ENCODE data around the gene REXO5. TPM values are rescaled to one million over a fixed set of nuclear protein-coding genes. Genes with fewer than 3 reads are reported as not detected.

REXO5 gene
- total and polyA plus RNA-seq, 2 of the 13 experiments (the other 11 are each of a cell fraction or from before 2014, with no cell fraction given): 5.9 to 13.1 TPM

DNA sequence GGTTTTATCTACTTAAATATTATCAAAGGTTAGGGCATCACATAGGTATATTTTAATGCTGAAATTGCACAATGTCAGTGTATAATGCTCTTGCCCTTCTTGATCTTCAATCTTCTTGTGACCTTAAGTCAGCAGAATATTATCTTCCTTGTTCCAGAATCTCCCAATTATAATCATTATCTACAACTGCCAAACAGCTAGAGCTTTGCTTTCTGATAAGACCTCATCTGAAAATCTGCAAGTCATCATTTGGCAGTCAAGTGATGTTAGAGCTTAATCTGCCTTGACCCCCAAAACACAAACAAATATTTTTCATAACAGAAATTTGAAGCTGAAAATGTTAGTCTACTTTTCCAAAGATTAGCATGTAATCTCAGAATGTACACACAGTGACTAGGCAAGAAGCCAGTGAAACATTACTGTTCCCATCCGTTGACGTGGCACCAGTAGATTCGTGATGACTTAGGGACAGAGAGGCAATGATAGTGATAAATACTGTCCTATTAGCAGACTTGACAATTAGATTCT, 19.8 kb downstream of the REXO5 start:
- H3K9me3 ChIP-seq (ENCODE audit: low read length): no peaks in the 10 kb centered on the region
- DNase-seq (ENCODE audit: low spot score) (no peak), ATAC-seq (no peak), FAIRE-seq (no peak)
- no peak overlapping the region for H3K4me2 ChIP-seq (ENCODE audit: low read depth, low read length)
- no peaks in the 10 kb centered on the region for H3K79me2 ChIP-seq (ENCODE audit: insufficient read depth, low read length)
- H3K27ac ChIP-seq (ENCODE audit: extremely low read length, insufficient read depth, low read length): no peak overlapping the region
- no peak overlapping the region for H2AFZ ChIP-seq (ENCODE audit: low read length)
- no peak overlapping the region for H3K4me3 ChIP-seq (replicated peaks in 1 of 3; ENCODE audit: insufficient read depth in 1 of 3, low read depth in 2 of 3, low read length in 3 of 3)
- BruUV-seq (replicated peaks): no TSS peak
- intact Hi-C loops (cut with micrococcal nuclease; ENCODE audit: unreplicated experiment): no loop called here
- no peaks in the 10 kb centered on the region for H4K20me1 ChIP-seq (ENCODE audit: insufficient read depth, low read length)
- POLR2A ChIA-PET: interaction anchor here (0.9 kb wide), 1 partner anchor 20 kb away, joined by 3 read pairs; the partner anchor contains the start of genes ERI2 and REXO5
- WGBS (ENCODE audit: low lambda C conversion rate): 94% methylated on average over 3 of the region's 3 CpGs
- no peaks in the 10 kb centered on the region for H3K4me1 ChIP-seq (ENCODE audit: insufficient read depth, low read length)
- no peaks in the 10 kb centered on the region for H3K27me3 ChIP-seq (ENCODE audit: control insufficient read depth in 1 of 2, insufficient read depth in 2 of 2, low read length in 2 of 2)
- in situ Hi-C loops (cut with HindIII; ENCODE audit: extremely low pct_ligation_motif_present, low pct_unique_long_range_greater_than_20kb): no loop called here
- peak; percentile 90 for TF ChIP-seq NFE2L2 (IDR thresholded peaks at IDR 0.05; ENCODE audit: low read length)
- TF ChIP-seq ZNF224 (CRISPR knock-in tag; IDR thresholded peaks at IDR 0.05): no peak
- TF ChIP-seq MYC (CRISPR knock-in tag; IDR thresholded peaks at IDR 0.05; ENCODE audit: borderline replicate concordance): no peak
- no peak for TF ChIP-seq TCF7L2 (IDR thresholded peaks at IDR 0.05; ENCODE audit: low read depth, low read length)
- TF ChIP-seq RBFOX2 (IDR thresholded peaks at IDR 0.05; ENCODE audit: low read depth, low read length): no peak
- TF ChIP-seq THAP11 (CRISPR knock-in tag; IDR thresholded peaks at IDR 0.05): no peak
- TF ChIP-seq MAFF (IDR thresholded peaks at IDR 0.05; ENCODE audit: low read depth, low read length): peak; percentile 75
- TF ChIP-seq CREM (IDR thresholded peaks at IDR 0.05): no peak
- no peak for TF ChIP-seq CREM (CRISPR knock-in tag; IDR thresholded peaks at IDR 0.05)
- no peak for TF ChIP-seq ZFP36 (IDR thresholded peaks at IDR 0.05; ENCODE audit: borderline replicate concordance, low read depth, low read length, partially characterized antibody)
- peak; percentile 70 to 87 for TF ChIP-seq MAFK (conservative IDR thresholded peaks at IDR 0.05 in 1 of 2, IDR thresholded peaks at IDR 0.05 in 1 of 2; ENCODE audit: low read length in 2 of 2)
- no peak for TF ChIP-seq CCDC6 (CRISPR knock-in tag; IDR thresholded peaks at IDR 0.05)
- peaks cover 6 to 47% of the 10 kb centered on the region in 2 experiments for H3K36me3 ChIP-seq (replicated peaks in 1 of 2; ENCODE audit: control insufficient read depth in 1 of 2, insufficient read depth in 2 of 2, low read length in 2 of 2)
- CTCF ChIA-PET (ENCODE audit: low intra/inter-chr PET ratio, low total read pairs): no interaction called here
- H3K9ac ChIP-seq (ENCODE audit: insufficient read depth, low read depth, low read length): no peak overlapping the region

Data from HepG2 (cell line).